NCI-H1436 (cell line): ENCODE results near the gene SNAI1.
"Not testable (repeated sequence)": the region's sequence is repeated elsewhere in the genome, so short reads cannot be mapped to it uniquely, and the experiment has no call there.

ENCODE experiments used
- DNase-seq: peaks from one replicate; lab custom pipeline; 2025; lab: John Stamatoyannopoulos, UW

Gene SNAI1

GRCh38 chr20:49987015-49987867 lies 4.5 kb downstream of the SNAI1 start:
- no peak for DNase-seq

- DNase-seq: no peak
Observed at GRCh38 chr20:49987868-49988690, 5.3 kb downstream of the SNAI1 start.

- DNase-seq: no peak
Observed at GRCh38 chr20:49989234-49990065, 6.7 kb downstream of the SNAI1 start.

GRCh38 chr20:49990271-49990720 lies 7.5 kb downstream of the SNAI1 start:
- DNase-seq: no peak

GRCh38 chr20:49993301-49993751 lies 10.5 kb downstream of the SNAI1 start:
- no peak for DNase-seq

GRCh38 chr20:49995586-49995985 lies 12.8 kb downstream of the SNAI1 start:
- DNase-seq: no peak

- DNase-seq: not testable (repeated sequence)
Observed at GRCh38 chr20:49998478-49999188, 15.9 kb downstream of the SNAI1 start.

- DNase-seq: no peak
Observed at GRCh38 chr20:49999329-49999728, 16.5 kb downstream of the SNAI1 start.

- not testable (repeated sequence) for DNase-seq
Observed at GRCh38 chr20:50000548-50001222, 17.9 kb downstream of the SNAI1 start.

GRCh38 chr20:50001784-50002311 lies 19.1 kb downstream of the SNAI1 start:
- no peak for DNase-seq

- no peak for DNase-seq
Observed at GRCh38 chr20:50003253-50003656, 20.5 kb downstream of the SNAI1 start.

GRCh38 chr20:50004229-50004628 lies 21.4 kb downstream of the SNAI1 start:
- DNase-seq: no peak

- no peak for DNase-seq
Observed at GRCh38 chr20:50005471-50005981, 22.7 kb downstream of the SNAI1 start.

- DNase-seq: no peak
Observed at GRCh38 chr20:50007369-50007768, 24.6 kb downstream of the SNAI1 start.

- no peak for DNase-seq
Observed at GRCh38 chr20:50008007-50008406, 25.2 kb downstream of the SNAI1 start.

GRCh38 chr20:50009521-50010454 lies 27.0 kb downstream of the SNAI1 start:
- DNase-seq: no peak

- not testable (repeated sequence) for DNase-seq
Observed at GRCh38 chr20:50011597-50011996, 28.8 kb downstream of the SNAI1 start.

GRCh38 chr20:50012282-50013263 lies 29.8 kb downstream of the SNAI1 start:
- DNase-seq: no peak
